Duodenal mucosa (tissue), 2 donors: ENCODE results near the gene CENPS.

Source experiments
- H3K27ac ChIP-seq: one replicate; pipeline ENCODE4 v1.7.0; 2013; ENCODE audit warnings: low read depth, low read length
- H3K27me3 ChIP-seq, 2 donors: one replicate each; pipeline ENCODE4 v1.7.0; 2013; ENCODE audit warnings: low read length in 2 of 2, control low read depth in 1 of 2; ENCODE audit not compliant: insufficient read depth in 2 of 2, control insufficient read depth in 1 of 2
- H3K36me3 ChIP-seq, 2 donors: one replicate each; pipeline ENCODE4 v1.7.0; 2013; ENCODE audit warnings: low read length in 2 of 2, control low read depth in 1 of 2; ENCODE audit not compliant: insufficient read depth in 2 of 2, control insufficient read depth in 1 of 2
- H3K4me1 ChIP-seq, 2 donors: one replicate each; pipeline ENCODE4 v1.7.0; 2013; ENCODE audit warnings: low read length in 2 of 2, control low read depth in 1 of 2; ENCODE audit not compliant: insufficient read depth in 2 of 2, control insufficient read depth in 1 of 2
- H3K4me3 ChIP-seq, 2 donors: one replicate each; pipeline ENCODE4 v1.7.0; 2013; ENCODE audit warnings: low read length in 2 of 2, low read depth in 1 of 2
- H3K9ac ChIP-seq, 2 donors: one replicate each; pipeline ENCODE4 v1.7.0; 2013; ENCODE audit warnings: low read length in 2 of 2, low read depth in 1 of 2
- H3K9me3 ChIP-seq, 2 donors: one replicate each; pipeline ENCODE4 v1.7.0; 2013; ENCODE audit warnings: low read length in 2 of 2, control low read depth in 1 of 2; ENCODE audit not compliant: control insufficient read depth in 1 of 2

Gene CENPS

GRCh38 chr1:10433790-10434189 lies 3.6 kb downstream of the CENPS start:
- no peaks in the 10 kb centered on the region for H3K36me3 ChIP-seq
- H3K9ac ChIP-seq = no peak overlapping the region
- H3K27me3 ChIP-seq = no peaks in the 10 kb centered on the region
- H3K4me3 ChIP-seq = peak overlapping the region in 1 of 2 donors; percentile 10
- H3K4me1 ChIP-seq = peaks cover 37 to 41% of the 10 kb centered on the region in 2 donors
- no peak overlapping the region for H3K27ac ChIP-seq
- no peaks in the 10 kb centered on the region for H3K9me3 ChIP-seq

GRCh38 chr1:10434590-10434989 lies 4.4 kb downstream of the CENPS start:
- Histone ChIP-seq H3K27me3 (no peaks in the 10 kb centered on the region), H3K9ac (no peak overlapping the region), H3K4me1 (peaks cover 35 to 41% of the 10 kb centered on the region in 2 donors), H3K27ac (no peak overlapping the region), H3K4me3 (peak overlapping the region in 1 of 2 donors; percentile 10), H3K9me3 (no peaks in the 10 kb centered on the region), H3K36me3 (no peaks in the 10 kb centered on the region)

GRCh38 chr1:10437052-10437451 lies 6.8 kb downstream of the CENPS start:
- H3K27ac ChIP-seq = no peak overlapping the region
- peaks cover 0 to 4% of the 10 kb centered on the region in 2 donors for H3K36me3 ChIP-seq
- no peak overlapping the region for H3K4me3 ChIP-seq
- H3K4me1 ChIP-seq = peaks cover 17 to 30% of the 10 kb centered on the region in 2 donors
- no peaks in the 10 kb centered on the region for H3K27me3 ChIP-seq
- H3K9me3 ChIP-seq = no peaks in the 10 kb centered on the region
- H3K9ac ChIP-seq = no peak overlapping the region

GRCh38 chr1:10438677-10439163 lies 8.5 kb downstream of the CENPS start:
- Histone ChIP-seq H3K9me3 (no peaks in the 10 kb centered on the region), H3K4me3 (no peak overlapping the region), H3K9ac (no peak overlapping the region), H3K4me1 (peaks cover under 1 to 19% of the 10 kb centered on the region in 2 donors), H3K36me3 (peaks cover 0 to 8% of the 10 kb centered on the region in 2 donors), H3K27me3 (no peaks in the 10 kb centered on the region), H3K27ac (no peak overlapping the region)

GRCh38 chr1:10440305-10440704 lies 10.1 kb downstream of the CENPS start:
- no peaks in the 10 kb centered on the region for H3K27me3 ChIP-seq

GRCh38 chr1:10440794-10441193 lies 10.6 kb downstream of the CENPS start:
- Histone ChIP-seq H3K9me3 (no peaks in the 10 kb centered on the region), H3K27ac (no peak overlapping the region), H3K36me3 (peaks cover 0 to 8% of the 10 kb centered on the region in 2 donors), H3K27me3 (no peaks in the 10 kb centered on the region), H3K9ac (no peak overlapping the region), H3K4me1 (peaks cover 0 to 9% of the 10 kb centered on the region in 2 donors), H3K4me3 (no peak overlapping the region)

More at GRCh38 chr1:10440305-10440704, 10.1 kb downstream of the CENPS start:
- Histone ChIP-seq H3K27ac (no peak overlapping the region), H3K9ac (no peak overlapping the region), H3K9me3 (no peaks in the 10 kb centered on the region), H3K4me1 (peaks cover 0 to 9% of the 10 kb centered on the region in 2 donors), H3K36me3 (peaks cover 0 to 8% of the 10 kb centered on the region in 2 donors), H3K4me3 (no peak overlapping the region)

- Histone ChIP-seq H3K27me3 (no peaks in the 10 kb centered on the region), H3K4me3 (no peak overlapping the region), H3K36me3 (peaks cover 0 to 8% of the 10 kb centered on the region in 2 donors), H3K27ac (no peak overlapping the region), H3K4me1 (no peaks in the 10 kb centered on the region), H3K9ac (no peak overlapping the region), H3K9me3 (no peaks in the 10 kb centered on the region)
These were observed 14.0 kb downstream of the CENPS start for GRCh38 chr1:10444248-10444647.

GRCh38 chr1:10444795-10445397 lies 14.7 kb downstream of the CENPS start:
- Histone ChIP-seq H3K9ac (no peak overlapping the region), H3K4me1 (no peaks in the 10 kb centered on the region), H3K27ac (no peak overlapping the region), H3K36me3 (peaks cover 0 to 8% of the 10 kb centered on the region in 2 donors), H3K4me3 (no peak overlapping the region), H3K9me3 (no peaks in the 10 kb centered on the region), H3K27me3 (no peaks in the 10 kb centered on the region)

GRCh38 chr1:10446790-10447422 lies 16.7 kb downstream of the CENPS start:
- Histone ChIP-seq H3K9ac (no peak overlapping the region), H3K4me1 (no peaks in the 10 kb centered on the region), H3K4me3 (no peak overlapping the region), H3K36me3 (peaks cover 0 to 4% of the 10 kb centered on the region in 2 donors), H3K9me3 (no peaks in the 10 kb centered on the region), H3K27me3 (no peaks in the 10 kb centered on the region), H3K27ac (no peak overlapping the region)

- Histone ChIP-seq H3K27ac (no peak within 1 kb of the TSS), H3K27me3 (no peaks in the 10 kb centered on the region), H3K9ac (no peak within 1 kb of the TSS), H3K9me3 (no peaks in the 10 kb centered on the region), H3K4me1 (no peaks in the 10 kb centered on the region), H3K4me3 (no peak within 1 kb of the TSS), H3K36me3 (no peaks in the 10 kb centered on the region)
These were observed 19.5 kb downstream of the CENPS start, which contains the start of gene CORT for GRCh38 chr1:10449751-10450150. Gene CORT (plus strand): TSS chr1:10450031. CDS start chr1:10450224, 193 bp downstream.
